Endothelial cell of hepatic sinusoid (primary cell): Measurements from ENCODE around the gene GMPPB.

ENCODE experiments used
- in situ Hi-C: cut with HindIII; loops from 2 replicates; pipeline ENCODE4 v1.10.0; 2017; ENCODE audit warnings: low sequenced_read_pairs

GMPPB gene

GRCh38 chr3:49673715-49674496 lies 49.8 kb downstream of the GMPPB start, which contains the start of gene APEH:
APEH (plus strand) TSS chr3:49674351; CDS start chr3:49674402, 51 bp downstream.
- in situ Hi-C loops = loop anchor here (5.0 kb wide), 1 partner anchor 102 kb away; no protein-coding TSS in a partner anchor

GRCh38 chr3:49673121-49673714 lies 50.5 kb downstream of the GMPPB start:
- in situ Hi-C loops = loop anchor here (5.0 kb wide), 1 partner anchor 101 kb away; no protein-coding TSS in a partner anchor

GRCh38 chr3:49671291-49672288 lies 52.2 kb downstream of the GMPPB start:
- in situ Hi-C loops = loop anchor here (5.0 kb wide), 1 partner anchor 99 kb away; no protein-coding TSS in a partner anchor

- in situ Hi-C loops = loop anchor here (5.0 kb wide), 1 partner anchor 99 kb away; no protein-coding TSS in a partner anchor
Measured at GRCh38 chr3:49670940-49671290, 52.8 kb downstream of the GMPPB start.
